Neutrophil (primary cell): Measurements from ENCODE around the gene MDM2.
"Not testable (repeated sequence)": the region's sequence is repeated elsewhere in the genome, so short reads cannot be mapped to it uniquely, and the experiment has no call there.

Experiments
- H3K27ac ChIP-seq: fragments of 200-600 bp; sonication (generic); 2 replicates; pipeline ENCODE4 v1.5.1; 2016; ENCODE audit warnings: mild to moderate bottlenecking, moderate library complexity
- H3K27me3 ChIP-seq: fragments of 200-600 bp; sonication (generic); 2 replicates; pipeline ENCODE4 v1.6.0; 2016; ENCODE audit warnings: mild to moderate bottlenecking
- H3K36me3 ChIP-seq: fragments of 200-600 bp; sonication (generic); 2 replicates; pipeline ENCODE4 v1.5.1; 2017
- H3K4me1 ChIP-seq, 2 experiments: fragments of 200-600 bp in 1 of 2; sonication (generic) in 1 of 2; 1 replicate in 1 of 2; 2 replicates in 1 of 2; pipeline versions ENCODE4 v1.5.1 to v1.6.1; 2013 to 2016; ENCODE audit warnings: low read depth in 1 of 2, low read length in 1 of 2, mild to moderate bottlenecking in 1 of 2, moderate library complexity in 1 of 2; ENCODE audit not compliant: control insufficient read depth in 1 of 2, insufficient read depth in 1 of 2
- H3K4me3 ChIP-seq, 2 experiments: fragments of 200-600 bp in 1 of 2; sonication (generic) in 1 of 2; 1 replicate in 1 of 2; 2 replicates in 1 of 2; pipeline ENCODE4 v1.5.1; 2013 to 2016; ENCODE audit warnings: low read depth in 1 of 2, low read length in 1 of 2, mild to moderate bottlenecking in 1 of 2, moderate library complexity in 1 of 2
- H3K9me3 ChIP-seq: fragments of 200-600 bp; sonication (generic); 2 replicates; pipeline ENCODE4 v1.5.1; 2016
- CTCF ChIP-seq: fragments of 200-600 bp; sonication (generic); IDR thresholded peaks from 2 replicates; pipeline ENCODE4 v1.5.1; 2016; ENCODE audit warnings: antibody characterized with exemption

MDM2 gene

GRCh38 chr12:68796399-68796798 lies 11.6 kb upstream of the MDM2 start:
- Histone ChIP-seq H3K4me1 (no peaks in the 10 kb centered on the region), H3K36me3 (no peaks in the 10 kb centered on the region), H3K27ac (no peak overlapping the region), H3K9me3 (no peaks in the 10 kb centered on the region), H3K4me3 (no peak overlapping the region), H3K27me3 (no peaks in the 10 kb centered on the region)
- no peak for TF ChIP-seq CTCF

GRCh38 chr12:68798882-68799234 lies 9.1 kb upstream of the MDM2 start:
- TF ChIP-seq CTCF, result no peak
- H3K9me3 ChIP-seq, result no peaks in the 10 kb centered on the region
- no peaks in the 10 kb centered on the region for H3K27me3 ChIP-seq
- no peak overlapping the region for H3K4me3 ChIP-seq
- H3K27ac ChIP-seq, result no peak overlapping the region
- no peaks in the 10 kb centered on the region for H3K4me1 ChIP-seq
- H3K36me3 ChIP-seq, result no peaks in the 10 kb centered on the region

DNA sequence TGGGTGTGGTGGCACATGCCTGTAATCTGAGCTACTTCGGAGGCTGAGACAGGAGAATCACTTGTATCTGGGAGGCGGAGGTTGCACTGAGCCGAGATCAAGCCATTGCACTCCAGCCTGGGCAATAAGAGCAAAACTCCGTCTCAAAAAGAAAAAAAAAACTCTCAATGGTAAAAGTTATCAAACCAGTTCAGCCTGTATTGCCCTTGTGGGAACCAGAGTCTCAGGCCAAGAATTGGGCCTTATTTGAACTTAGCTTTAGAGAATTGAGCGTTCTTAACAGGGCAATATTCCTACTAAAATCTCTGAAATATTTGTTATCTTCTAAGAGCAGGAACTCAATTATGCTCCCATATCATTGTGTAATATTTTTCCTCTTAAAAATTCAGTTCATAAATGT lies 7.7 kb upstream of the MDM2 start:
- Histone ChIP-seq H3K4me1 (no peaks in the 10 kb centered on the region), H3K4me3 (no peak overlapping the region), H3K36me3 (no peaks in the 10 kb centered on the region), H3K9me3 (no peaks in the 10 kb centered on the region), H3K27ac (no peak overlapping the region), H3K27me3 (no peaks in the 10 kb centered on the region)
- no peak for TF ChIP-seq CTCF

DNA sequence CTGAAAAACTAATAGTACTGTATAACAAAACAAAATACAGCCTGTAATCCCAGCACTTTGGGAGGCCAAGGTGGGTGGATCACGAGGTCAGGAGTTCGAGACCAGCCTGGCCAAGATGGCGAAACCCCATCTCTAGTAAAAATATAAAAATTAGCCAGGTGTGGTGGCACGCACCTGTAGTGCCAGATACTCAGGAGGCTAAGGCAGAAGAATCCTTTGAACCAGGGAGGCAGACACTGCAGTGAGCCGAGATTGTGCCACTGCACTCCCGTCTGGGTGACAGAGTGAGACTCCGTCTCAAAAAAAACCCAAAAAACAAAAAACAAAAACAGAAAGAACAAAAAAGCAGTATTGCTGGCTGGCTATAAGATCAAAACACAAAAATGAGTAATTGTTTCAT lies 6.9 kb upstream of the MDM2 start:
- H3K4me3 ChIP-seq, H3K27me3 ChIP-seq, H3K9me3 ChIP-seq, H3K36me3 ChIP-seq, H3K27ac ChIP-seq, H3K4me1 ChIP-seq: not testable (repeated sequence)

DNA sequence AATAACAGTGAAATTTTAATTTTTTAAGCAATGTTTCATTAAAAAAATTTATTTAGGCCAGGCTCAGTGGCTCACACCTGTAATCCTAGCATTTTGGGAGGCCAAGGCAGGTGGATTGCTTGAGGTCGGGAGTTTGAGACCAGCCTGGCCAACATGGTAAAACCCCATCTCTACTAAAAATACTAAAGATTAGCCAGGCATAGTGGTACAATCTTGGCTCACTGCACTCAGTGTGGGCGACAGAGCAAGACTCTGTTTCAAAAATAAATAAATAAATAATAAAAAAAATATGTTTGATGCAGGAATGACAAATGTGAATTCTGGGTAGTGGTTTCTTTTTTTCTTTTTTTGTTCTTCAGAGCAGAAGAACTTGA lies 5.6 kb upstream of the MDM2 start:
- not testable (repeated sequence) for H3K27ac ChIP-seq, H3K27me3 ChIP-seq, H3K4me1 ChIP-seq, H3K9me3 ChIP-seq, H3K4me3 ChIP-seq, H3K36me3 ChIP-seq

DNA sequence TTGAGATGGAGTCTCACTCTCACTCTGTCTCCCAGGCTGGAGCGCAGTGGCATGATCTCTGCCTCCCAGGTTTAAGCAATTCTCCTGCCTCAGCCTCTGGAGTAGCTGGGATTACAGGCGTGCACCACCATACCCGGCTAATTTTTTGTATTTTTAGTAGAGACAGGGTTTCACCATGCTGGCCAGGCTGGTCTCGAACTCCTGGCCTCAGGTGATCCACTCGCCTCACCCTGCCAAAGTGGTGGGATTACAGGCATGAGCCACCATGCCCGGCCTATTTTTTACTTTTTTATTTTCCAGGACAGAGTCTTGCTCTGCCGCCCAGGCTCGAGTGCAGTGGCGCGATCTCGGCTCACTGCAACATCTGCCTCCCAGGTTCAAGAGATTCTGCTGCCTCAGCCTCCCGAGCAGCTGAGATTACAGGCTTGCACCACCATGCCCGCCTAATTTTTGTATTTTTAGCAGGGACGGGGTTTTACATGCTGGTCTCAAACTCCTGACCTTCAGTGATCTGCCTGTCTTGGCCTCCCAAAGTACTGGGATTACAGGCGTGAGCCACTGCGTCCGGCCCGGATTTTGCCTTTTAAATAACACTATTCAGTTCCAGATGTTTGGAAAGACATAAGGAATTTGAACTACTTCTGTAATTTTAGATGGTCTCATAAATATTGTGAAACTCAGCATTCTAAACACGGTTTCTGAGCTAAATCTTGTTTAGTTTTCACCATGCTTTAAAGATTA lies 4.9 kb upstream of the MDM2 start:
- not testable (repeated sequence) for H3K4me3 ChIP-seq, H3K27ac ChIP-seq, H3K9me3 ChIP-seq

DNA sequence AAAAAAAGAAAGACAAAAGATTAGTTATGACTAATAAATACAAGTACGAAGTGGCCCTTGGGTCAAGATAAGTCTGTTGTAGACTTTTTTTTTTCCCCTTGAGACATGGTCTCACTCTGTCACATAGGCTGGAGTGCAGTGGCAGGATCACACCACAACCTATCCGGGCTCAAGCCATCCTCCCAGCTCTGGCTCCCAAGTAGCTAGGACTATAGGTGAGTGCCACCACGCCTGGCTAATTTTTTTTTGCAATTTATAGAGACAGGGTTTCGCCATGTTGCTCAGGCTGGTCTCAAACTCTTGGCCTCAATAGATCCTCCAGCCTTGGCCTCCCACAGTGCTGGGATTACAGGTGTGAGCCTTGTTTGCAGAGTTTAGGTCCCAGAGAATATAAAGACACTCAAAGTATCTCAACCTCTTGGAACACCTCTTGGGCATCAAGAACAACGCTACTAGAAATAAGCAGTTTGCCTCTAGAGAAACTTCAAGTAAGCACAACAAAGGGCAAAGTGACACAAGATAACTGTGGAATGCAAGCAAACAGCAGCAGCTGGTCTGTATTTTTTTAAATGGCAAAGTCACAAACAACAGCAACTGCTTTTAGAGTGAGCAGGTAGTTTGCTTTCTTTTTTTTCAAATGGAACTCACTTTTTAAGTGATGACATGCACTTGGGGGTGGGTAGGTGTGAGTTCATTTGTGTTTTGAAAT lies 3.9 kb upstream of the MDM2 start:
- TF ChIP-seq CTCF, result no peak
- H3K27me3 ChIP-seq, result no peaks in the 10 kb centered on the region

More for the DNA sequence above, 4.9 kb upstream of the MDM2 start:
- H3K4me1 ChIP-seq, result peaks cover 10 to 11% of the 10 kb centered on the region in 2 experiments
- not testable (repeated sequence) for H3K36me3 ChIP-seq, H3K27me3 ChIP-seq

More for the DNA sequence above, 3.9 kb upstream of the MDM2 start:
- Histone ChIP-seq H3K27ac (peak overlapping the region; percentile 1), H3K36me3 (no peaks in the 10 kb centered on the region), H3K9me3 (no peaks in the 10 kb centered on the region), H3K4me1 (peaks cover 14 to 16% of the 10 kb centered on the region in 2 experiments), H3K4me3 (no peak overlapping the region)
